Panc1 (cell line): ENCODE results near the gene SSC5D.

Experiments used
- POLR2AphosphoS5 ChIP-seq: IDR thresholded peaks from 2 replicates; pipeline ENCODE4 v1.6.1; 2012; ENCODE audit warnings: mild to moderate bottlenecking, low read depth, low read length, moderate library complexity
- SIN3A ChIP-seq: IDR thresholded peaks from 2 replicates; pipeline ENCODE4 v1.6.1; 2012; ENCODE audit warnings: low read depth, mild to moderate bottlenecking, low read length, moderate library complexity, borderline replicate concordance; ENCODE audit not compliant: insufficient read depth
- TCF7L2 ChIP-seq: IDR thresholded peaks from 2 replicates; pipeline ENCODE4 v1.6.1; 2011; ENCODE audit warnings: mild to moderate bottlenecking, low read depth, low read length, inconsistent platforms
- TF ChIP-seq, protein P1 (sequence below): fragments of 450-650 bp; IDR thresholded peaks from 2 replicates; pipeline ENCODE4 v1.5.1; 2017; ENCODE audit warnings: mild to moderate bottlenecking
- TF ChIP-seq, protein P2 (sequence below), 2 experiments: IDR thresholded peaks; 2 replicates each; pipeline ENCODE4 v1.6.1; 2011 to 2012; ENCODE audit warnings: low read depth in 2 of 2, control low read depth in 1 of 2, low read length in 1 of 2, mild to moderate bottlenecking in 1 of 2, moderate library complexity in 1 of 2; ENCODE audit not compliant: insufficient read depth in 1 of 2

DNA sequence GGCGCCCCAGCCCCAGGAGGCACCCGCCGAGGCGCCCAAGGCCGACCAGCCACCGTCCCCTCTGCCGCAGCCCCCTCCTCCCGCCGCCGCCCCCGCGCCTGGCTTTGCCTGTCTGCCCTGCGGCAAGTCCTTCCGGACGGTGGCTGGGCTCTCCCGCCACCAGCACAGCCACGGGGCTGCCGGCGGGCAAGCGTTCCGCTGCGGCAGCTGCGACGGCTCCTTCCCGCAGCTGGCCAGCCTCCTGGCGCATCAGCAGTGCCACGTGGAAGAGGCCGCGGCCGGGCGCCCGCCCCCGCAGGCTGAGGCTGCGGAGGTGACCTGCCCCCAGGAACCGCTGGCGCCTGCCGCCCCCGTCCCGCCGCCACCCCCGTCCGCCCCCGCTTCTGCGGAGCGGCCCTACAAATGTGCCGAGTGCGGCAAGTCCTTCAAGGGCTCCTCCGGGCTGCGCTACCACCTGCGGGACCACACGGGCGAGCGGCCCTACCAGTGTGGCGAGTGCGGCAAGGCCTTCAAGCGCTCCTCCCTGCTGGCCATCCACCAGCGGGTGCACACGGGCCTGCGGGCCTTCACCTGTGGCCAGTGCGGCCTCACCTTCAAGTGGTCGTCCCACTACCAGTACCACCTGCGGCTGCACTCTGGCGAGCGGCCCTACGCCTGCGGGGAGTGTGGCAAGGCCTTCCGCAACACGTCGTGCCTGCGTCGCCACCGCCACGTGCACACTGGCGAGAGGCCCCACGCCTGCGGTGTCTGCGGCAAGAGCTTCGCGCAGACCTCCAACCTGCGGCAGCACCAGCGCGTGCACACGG is 5.9 kb upstream of the SSC5D start:
- TF ChIP-seq, protein P1, sequence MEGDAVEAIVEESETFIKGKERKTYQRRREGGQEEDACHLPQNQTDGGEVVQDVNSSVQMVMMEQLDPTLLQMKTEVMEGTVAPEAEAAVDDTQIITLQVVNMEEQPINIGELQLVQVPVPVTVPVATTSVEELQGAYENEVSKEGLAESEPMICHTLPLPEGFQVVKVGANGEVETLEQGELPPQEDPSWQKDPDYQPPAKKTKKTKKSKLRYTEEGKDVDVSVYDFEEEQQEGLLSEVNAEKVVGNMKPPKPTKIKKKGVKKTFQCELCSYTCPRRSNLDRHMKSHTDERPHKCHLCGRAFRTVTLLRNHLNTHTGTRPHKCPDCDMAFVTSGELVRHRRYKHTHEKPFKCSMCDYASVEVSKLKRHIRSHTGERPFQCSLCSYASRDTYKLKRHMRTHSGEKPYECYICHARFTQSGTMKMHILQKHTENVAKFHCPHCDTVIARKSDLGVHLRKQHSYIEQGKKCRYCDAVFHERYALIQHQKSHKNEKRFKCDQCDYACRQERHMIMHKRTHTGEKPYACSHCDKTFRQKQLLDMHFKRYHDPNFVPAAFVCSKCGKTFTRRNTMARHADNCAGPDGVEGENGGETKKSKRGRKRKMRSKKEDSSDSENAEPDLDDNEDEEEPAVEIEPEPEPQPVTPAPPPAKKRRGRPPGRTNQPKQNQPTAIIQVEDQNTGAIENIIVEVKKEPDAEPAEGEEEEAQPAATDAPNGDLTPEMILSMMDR, result no peak
- TF ChIP-seq POLR2AphosphoS5, result no peak
- no peak for TF ChIP-seq TCF7L2
- TF ChIP-seq SIN3A, result no peak
- TF ChIP-seq, protein P2, sequence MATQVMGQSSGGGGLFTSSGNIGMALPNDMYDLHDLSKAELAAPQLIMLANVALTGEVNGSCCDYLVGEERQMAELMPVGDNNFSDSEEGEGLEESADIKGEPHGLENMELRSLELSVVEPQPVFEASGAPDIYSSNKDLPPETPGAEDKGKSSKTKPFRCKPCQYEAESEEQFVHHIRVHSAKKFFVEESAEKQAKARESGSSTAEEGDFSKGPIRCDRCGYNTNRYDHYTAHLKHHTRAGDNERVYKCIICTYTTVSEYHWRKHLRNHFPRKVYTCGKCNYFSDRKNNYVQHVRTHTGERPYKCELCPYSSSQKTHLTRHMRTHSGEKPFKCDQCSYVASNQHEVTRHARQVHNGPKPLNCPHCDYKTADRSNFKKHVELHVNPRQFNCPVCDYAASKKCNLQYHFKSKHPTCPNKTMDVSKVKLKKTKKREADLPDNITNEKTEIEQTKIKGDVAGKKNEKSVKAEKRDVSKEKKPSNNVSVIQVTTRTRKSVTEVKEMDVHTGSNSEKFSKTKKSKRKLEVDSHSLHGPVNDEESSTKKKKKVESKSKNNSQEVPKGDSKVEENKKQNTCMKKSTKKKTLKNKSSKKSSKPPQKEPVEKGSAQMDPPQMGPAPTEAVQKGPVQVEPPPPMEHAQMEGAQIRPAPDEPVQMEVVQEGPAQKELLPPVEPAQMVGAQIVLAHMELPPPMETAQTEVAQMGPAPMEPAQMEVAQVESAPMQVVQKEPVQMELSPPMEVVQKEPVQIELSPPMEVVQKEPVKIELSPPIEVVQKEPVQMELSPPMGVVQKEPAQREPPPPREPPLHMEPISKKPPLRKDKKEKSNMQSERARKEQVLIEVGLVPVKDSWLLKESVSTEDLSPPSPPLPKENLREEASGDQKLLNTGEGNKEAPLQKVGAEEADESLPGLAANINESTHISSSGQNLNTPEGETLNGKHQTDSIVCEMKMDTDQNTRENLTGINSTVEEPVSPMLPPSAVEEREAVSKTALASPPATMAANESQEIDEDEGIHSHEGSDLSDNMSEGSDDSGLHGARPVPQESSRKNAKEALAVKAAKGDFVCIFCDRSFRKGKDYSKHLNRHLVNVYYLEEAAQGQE (IDR thresholded peaks at IDR 0.05; ENCODE audit: insufficient read depth in 1 of 2, low read depth in 2 of 2, low read length in 1 of 2), result no peak
